HCT116 (cell line): ENCODE measurements around the gene OR51E2. TPM values are rescaled to one million over a fixed set of nuclear protein-coding genes. Genes with fewer than 3 reads are reported as not detected.

Source experiments
- ATAC-seq: fragments of 200-7000 bp; cut with Tn5 transposase; 2 replicates; pipeline ENCODE4 v1.9.1; 2020; ENCODE audit warnings: mild to moderate bottlenecking, moderate library complexity
- Bru-seq: library from RNA; stranded (reverse); fragments of 400-500 nt; gene quantifications from one replicate; lab custom pipeline; 2021; lab: Mats Ljungman, UMichigan
- BruChase-seq, 2 experiments: library from RNA; stranded (reverse); fragments of 400-500 nt; gene quantifications; one replicate each; lab custom pipeline; 2021; lab: Mats Ljungman, UMichigan
- BruUV-seq: library from RNA; stranded (reverse); fragments of 400-500 nt; replicated peaks from 2 replicates; lab custom pipeline; 2021; lab: Mats Ljungman, UMichigan
- CTCF ChIA-PET: fragments of 300-600 bp; sonication (Branson Sonifier 250); formaldehyde crosslinking; loops from one replicate; lab custom pipeline; 2021; ENCODE audit warnings: antibody characterized with exemption; lab: Charles Lee
- POLR2A ChIA-PET: fragments of 300-600, 350-600 bp; sonication (Branson Sonifier 250); formaldehyde crosslinking; loops from one replicate; lab custom pipeline; 2021; ENCODE audit warnings: antibody characterized with exemption; lab: Charles Lee
- RAD21 ChIA-PET, 2 experiments: fragments of 300-600 bp; sonication (Branson Sonifier 250); formaldehyde crosslinking; loops; one replicate each; lab custom pipeline; 2023; ENCODE audit warnings: low total read pairs in 2 of 2; ENCODE audit not compliant: uncharacterized antibody in 2 of 2, unreplicated experiment in 2 of 2, low non-redundant PET in 1 of 2; lab: Charles Lee
- DNase-seq: peaks from one replicate; pipeline ENCODE4 v3.0.0-alpha.2; 2010; ENCODE audit warnings: low read depth, low spot score
- H2AFZ ChIP-seq: fragments of 200-600 bp; shearing (Covaris generic), sonication (generic); 2 replicates; pipeline ENCODE4 v1.6.1; 2017; ENCODE audit warnings: low read depth, mixed run types, mixed read lengths, antibody characterized with exemption, low read length; ENCODE audit not compliant: poor library complexity, severe bottlenecking
- H3K27ac ChIP-seq: 2 replicates; pipeline ENCODE4 v1.5.1; 2012; ENCODE audit warnings: low read depth, low read length
- H3K27me3 ChIP-seq: fragments of 200-600 bp; sonication (generic); 2 replicates; pipeline ENCODE4 v1.6.1; 2016; ENCODE audit warnings: mixed run types, low read length, mixed read lengths; ENCODE audit not compliant: insufficient read depth
- H3K36me3 ChIP-seq, 2 experiments: fragments of 200-500 bp in 1 of 2; fragments of 200-600 bp in 1 of 2; sonication (Bioruptor generic) in 1 of 2; sonication (generic) in 1 of 2; 2 replicates each; pipeline versions ENCODE4 v1.5.1 to v1.6.1; 2014 to 2016; ENCODE audit warnings: low read length in 2 of 2, inconsistent platforms in 1 of 2, mixed read lengths in 1 of 2, mixed run types in 1 of 2; ENCODE audit not compliant: insufficient read depth in 2 of 2, control insufficient read depth in 1 of 2
- H3K4me1 ChIP-seq, 2 experiments: fragments of 200-600 bp in 1 of 2; sonication (generic) in 1 of 2; 2 replicates each; pipeline versions ENCODE4 v1.5.1 to v1.6.1; 2012 to 2017; ENCODE audit warnings: low read length in 2 of 2, inconsistent platforms in 1 of 2, mild to moderate bottlenecking in 1 of 2, mixed read lengths in 1 of 2, mixed run types in 1 of 2, moderate library complexity in 1 of 2; ENCODE audit not compliant: insufficient read depth in 2 of 2, control insufficient read depth in 1 of 2
- H3K4me2 ChIP-seq: fragments of 200-600 bp; sonication (generic); 2 replicates; pipeline ENCODE4 v1.6.1; 2017; ENCODE audit warnings: mixed run types, low read length, mixed read lengths
- H3K4me3 ChIP-seq, 2 experiments: fragments of 200-600 bp in 1 of 2; sonication (generic) in 1 of 2; replicated peaks in 1 of 2; 2 replicates each; pipeline ENCODE4 v1.5.1; 2011 to 2016; ENCODE audit warnings: low read length in 2 of 2, control low read depth in 1 of 2, low read depth in 1 of 2, mild to moderate bottlenecking in 1 of 2, mixed read lengths in 1 of 2, mixed run types in 1 of 2
- H3K79me2 ChIP-seq: fragments of 200-600 bp; sonication (generic); 2 replicates; pipeline ENCODE4 v1.6.1; 2017; ENCODE audit warnings: mild to moderate bottlenecking, mixed run types, low read length, moderate library complexity, mixed read lengths; ENCODE audit not compliant: insufficient read depth
- H3K9ac ChIP-seq: fragments of 200-600 bp; sonication (generic); 2 replicates; pipeline ENCODE4 v1.6.1; 2016; ENCODE audit warnings: low read length, mixed read lengths
- H3K9me2 ChIP-seq: fragments of 200-600 bp; sonication (generic), shearing (Covaris generic); 2 replicates; pipeline ENCODE4 v1.6.1; 2017; ENCODE audit warnings: mixed run types, mild to moderate bottlenecking, moderate library complexity; ENCODE audit not compliant: insufficient read depth
- H3K9me3 ChIP-seq, 2 experiments: fragments of 200-500 bp in 1 of 2; fragments of 200-600 bp in 1 of 2; sonication (Bioruptor generic) in 1 of 2; sonication (generic) in 1 of 2; 2 replicates each; pipeline ENCODE4 v1.6.1; 2014 to 2017; ENCODE audit warnings: low read length in 2 of 2, mixed read lengths in 2 of 2, inconsistent platforms in 1 of 2, low read depth in 1 of 2, mild to moderate bottlenecking in 1 of 2, mixed run types in 1 of 2, moderate library complexity in 1 of 2; ENCODE audit not compliant: control insufficient read depth in 1 of 2, insufficient read depth in 1 of 2
- H4K20me1 ChIP-seq: fragments of 200-600 bp; sonication (generic), shearing (Covaris generic); 2 replicates; pipeline ENCODE4 v1.6.1; 2017; ENCODE audit warnings: mixed run types, mild to moderate bottlenecking, moderate library complexity; ENCODE audit not compliant: insufficient read depth
- CBX3 ChIP-seq: IDR thresholded peaks from 2 replicates; pipeline ENCODE4 v1.6.1; 2012; ENCODE audit warnings: low read depth
- CEBPB ChIP-seq: IDR thresholded peaks from 2 replicates; pipeline ENCODE4 v1.6.1; 2012; ENCODE audit warnings: low read depth
- CTCF ChIP-seq, 3 experiments: fragments of 200-600 bp in 1 of 3; sonication (generic) in 1 of 3; IDR thresholded peaks in 2 of 3; conservative IDR thresholded peaks in 1 of 3; 2 replicates each; pipeline ENCODE4 v1.5.1; 2012 to 2017; ENCODE audit warnings: low read depth in 2 of 3, low read length in 2 of 3, antibody characterized with exemption in 1 of 3, borderline replicate concordance in 1 of 3, control low read depth in 1 of 3, mild to moderate bottlenecking in 1 of 3, mixed read lengths in 1 of 3, mixed run types in 1 of 3, moderate library complexity in 1 of 3; ENCODE audit not compliant: insufficient read depth in 1 of 3
- EGR1 ChIP-seq: IDR thresholded peaks from 2 replicates; pipeline ENCODE4 v1.6.1; 2012; ENCODE audit warnings: low read depth
- ELF1 ChIP-seq: IDR thresholded peaks from 2 replicates; pipeline ENCODE4 v1.6.1; 2012; ENCODE audit warnings: low read depth, borderline replicate concordance
- EZH2 ChIP-seq: fragments of 200-600 bp; sonication (generic); IDR thresholded peaks from 2 replicates; pipeline ENCODE4 v1.6.1; 2017; ENCODE audit warnings: antibody characterized with exemption, mixed run types
- EZH2phosphoT487 ChIP-seq: fragments of 200-600 bp; IDR thresholded peaks from 2 replicates; pipeline ENCODE4 v1.6.1; 2018; ENCODE audit warnings: antibody characterized with exemption, borderline replicate concordance
- FOSL1 ChIP-seq: IDR thresholded peaks from 2 replicates; pipeline ENCODE4 v1.6.1; 2012; ENCODE audit warnings: low read depth
- JUND ChIP-seq: IDR thresholded peaks from 2 replicates; pipeline ENCODE4 v1.6.1; 2012
- MAX ChIP-seq: IDR thresholded peaks from 2 replicates; pipeline ENCODE4 v1.6.1; 2012
- POLR2A ChIP-seq: IDR thresholded peaks from 2 replicates; pipeline ENCODE4 v1.7.0; 2011; ENCODE audit warnings: borderline replicate concordance; ENCODE audit not compliant: insufficient read depth, insufficient read length; ENCODE audit errors: extremely low read depth
- POLR2AphosphoS5 ChIP-seq: IDR thresholded peaks from 2 replicates; pipeline ENCODE4 v1.6.1; 2011; ENCODE audit warnings: mild to moderate bottlenecking, low read depth, low read length, moderate library complexity
- RAD21 ChIP-seq: IDR thresholded peaks from 2 replicates; pipeline ENCODE4 v1.6.1; 2012; ENCODE audit warnings: low read depth, mild to moderate bottlenecking
- REST ChIP-seq: IDR thresholded peaks from 2 replicates; pipeline ENCODE4 v1.6.1; 2012; ENCODE audit warnings: low read depth
- SIN3A ChIP-seq: IDR thresholded peaks from 2 replicates; pipeline ENCODE4 v1.6.1; 2012; ENCODE audit warnings: low read depth
- SRF ChIP-seq: IDR thresholded peaks from 2 replicates; pipeline ENCODE4 v1.6.1; 2012; ENCODE audit warnings: low read depth
- TCF7L2 ChIP-seq: IDR thresholded peaks from 2 replicates; pipeline ENCODE4 v1.7.0; 2011; ENCODE audit warnings: borderline replicate concordance, inconsistent platforms; ENCODE audit not compliant: insufficient read depth, insufficient read length; ENCODE audit errors: extremely low read depth
- YY1 ChIP-seq: IDR thresholded peaks from 2 replicates; pipeline ENCODE4 v1.6.1; 2011; ENCODE audit warnings: low read length, low read depth, moderate library complexity, mild to moderate bottlenecking; ENCODE audit not compliant: insufficient replicate concordance; ENCODE audit errors: extremely low read depth
- ZBTB33 ChIP-seq: IDR thresholded peaks from 2 replicates; pipeline ENCODE4 v1.6.1; 2011; ENCODE audit warnings: mild to moderate bottlenecking, low read length, moderate library complexity; ENCODE audit not compliant: insufficient replicate concordance; ENCODE audit errors: extremely low read depth
- ZNF274 ChIP-seq: fragments of 200-500 bp; sonication (Bioruptor generic); IDR thresholded peaks from 2 replicates; pipeline ENCODE4 v1.6.1; 2014; ENCODE audit warnings: mild to moderate bottlenecking, low read depth, low read length, inconsistent platforms
- intact Hi-C: fragments of 100-400 bp; cut with micrococcal nuclease; formaldehyde crosslinking; loops from 2 replicates; pipeline ENCODE4 v1.10.0; 2022
- long read RNA-seq: library from polyadenylated mRNA; unstranded; transcript quantifications from one replicate; pipeline ENCODE4 v2.0.0, GENCODE V29; 2021; ENCODE audit not compliant: unreplicated experiment
- polyA plus RNA-seq: library from polyadenylated mRNA; unstranded; fragments of >200 nt; gene quantifications from 2 replicates; pipeline ENCODE4 v1.2.1, GENCODE V29; 2012; ENCODE audit warnings: missing spikeins
- total RNA-seq: library from RNA; stranded (reverse); gene quantifications from one replicate; pipeline ENCODE4 v1.2.1, GENCODE V29; 2021; ENCODE audit not compliant: unreplicated experiment

OR51E2 gene
- not detected for total RNA-seq
- not detected in 2 replicates for polyA plus RNA-seq
- not detected for Bru-seq, nascent RNA
- BruChase-seq, experiment 1, labeled RNA remaining after a 6-hour chase = not detected
- BruChase-seq, experiment 2, labeled RNA remaining after a 2-hour chase = not detected
- long read RNA-seq = 0 reads

- peaks cover 45% of the 10 kb centered on the region for H3K27me3 ChIP-seq
- ChIA-PET CTCF (no interaction called here), POLR2A (no interaction called here), RAD21 (no interaction called here)
- H4K20me1 ChIP-seq = no peaks in the 10 kb centered on the region
- TF ChIP-seq SIN3A = no peak
- TF ChIP-seq ZNF274 = no peak
- no peak for TF ChIP-seq EZH2phosphoT487
- TF ChIP-seq REST = no peak
- TF ChIP-seq MAX = no peak
- no peak for TF ChIP-seq ELF1
- no peak for TF ChIP-seq JUND
- no peak for TF ChIP-seq SRF
- TF ChIP-seq POLR2AphosphoS5 = no peak
- TF ChIP-seq ZBTB33 = no peak
- no peak for TF ChIP-seq YY1
- TF ChIP-seq CEBPB = no peak
- no peak for TF ChIP-seq CBX3
- no peak for TF ChIP-seq TCF7L2
- TF ChIP-seq EGR1 = no peak
- no peak for TF ChIP-seq CTCF (IDR thresholded peaks at IDR 0.05 in 2 of 3, conservative IDR thresholded peaks at IDR 0.05 in 1 of 3; ENCODE audit: borderline replicate concordance in 1 of 3, insufficient read depth in 1 of 3, low read depth in 2 of 3, low read length in 2 of 3)
- TF ChIP-seq FOSL1 = no peak
- TF ChIP-seq RAD21 = no peak
- no peak for TF ChIP-seq EZH2
- TF ChIP-seq POLR2A = no peak
- no peak within 1 kb of the TSS for H3K4me3 ChIP-seq
- no peaks in the 10 kb centered on the region for H3K9me2 ChIP-seq
- BruUV-seq = no TSS peak
- no peaks in the 10 kb centered on the region for H3K36me3 ChIP-seq
- ATAC-seq = no peak
- intact Hi-C loops = no loop called here
- no peak within 1 kb of the TSS for H3K4me2 ChIP-seq
- DNase-seq = no peak
- H3K79me2 ChIP-seq = no peaks in the 10 kb centered on the region
- no peak within 1 kb of the TSS for H3K9ac ChIP-seq
- no peak within 1 kb of the TSS for H3K27ac ChIP-seq
- no peak within 1 kb of the TSS for H2AFZ ChIP-seq
- no peaks in the 10 kb centered on the region for H3K9me3 ChIP-seq
- no peaks in the 10 kb centered on the region for H3K4me1 ChIP-seq
Measured at GRCh38 chr11:4697585-4697984, at the start of gene OR51E2. Gene OR51E2, minus strand, starts transcription at chr11:4697853. Its CDS starts 15,142 bp downstream, at chr11:4682711.
